H9 (cell line): Measurements from ENCODE around the gene APOBEC3B. TPM values are rescaled to one million over a fixed set of nuclear protein-coding genes. Genes with fewer than 3 reads are reported as not detected.

Source experiments
- DNase-seq: peaks from one replicate; pipeline ENCODE4 v3.0.0-alpha.2; 2017
- H2AFZ ChIP-seq: one replicate; pipeline ENCODE4 v1.6.1; 2013; ENCODE audit warnings: mild to moderate bottlenecking, low read length, control low read depth, moderate library complexity
- H2AK5ac ChIP-seq: 2 replicates; pipeline ENCODE4 v1.6.1; 2013; ENCODE audit warnings: low read length, control low read depth, mixed read lengths; ENCODE audit not compliant: insufficient read length
- H2BK120ac ChIP-seq: one replicate; pipeline ENCODE4 v1.6.1; 2013; ENCODE audit warnings: low read depth, mild to moderate bottlenecking, low read length, control low read depth, inconsistent platforms; ENCODE audit not compliant: poor library complexity, severe bottlenecking
- H2BK12ac ChIP-seq: 2 replicates; pipeline ENCODE4 v1.6.1; 2013; ENCODE audit warnings: low read length, control low read depth, mixed read lengths, low read depth; ENCODE audit not compliant: insufficient read length
- H2BK15ac ChIP-seq: 2 replicates; pipeline ENCODE4 v1.6.1; 2013; ENCODE audit warnings: low read depth, low read length, control low read depth
- H2BK20ac ChIP-seq: one replicate; pipeline ENCODE4 v1.6.1; 2013; ENCODE audit warnings: low read depth, mild to moderate bottlenecking, low read length, control low read depth, inconsistent platforms; ENCODE audit not compliant: poor library complexity, severe bottlenecking
- H2BK5ac ChIP-seq: 2 replicates; pipeline ENCODE4 v1.6.1; 2013; ENCODE audit warnings: low read length, control low read depth, mixed read lengths; ENCODE audit not compliant: insufficient read length
- H3K14ac ChIP-seq: 2 replicates; pipeline ENCODE4 v1.6.1; 2013; ENCODE audit warnings: low read length, control low read depth; ENCODE audit not compliant: insufficient read depth
- H3K18ac ChIP-seq: 2 replicates; pipeline ENCODE4 v1.6.1; 2013; ENCODE audit warnings: low read depth, mild to moderate bottlenecking, mixed read lengths, low read length, control low read depth; ENCODE audit not compliant: insufficient read length
- H3K23ac ChIP-seq: 2 replicates; pipeline ENCODE4 v1.6.1; 2013; ENCODE audit warnings: low read length, control low read depth, mixed read lengths, low read depth; ENCODE audit not compliant: insufficient read length
- H3K23me2 ChIP-seq: 2 replicates; pipeline ENCODE4 v1.6.1; 2013; ENCODE audit warnings: low read depth, mild to moderate bottlenecking, mixed read lengths, low read length, control low read depth; ENCODE audit not compliant: insufficient read length, poor library complexity, severe bottlenecking
- H3K27ac ChIP-seq: 2 replicates; pipeline ENCODE4 v1.5.1; 2013; ENCODE audit warnings: low read length, control low read depth, mixed read lengths, low read depth; ENCODE audit not compliant: insufficient read length
- H3K27me3 ChIP-seq: 2 replicates; pipeline ENCODE4 v1.6.1; 2013; ENCODE audit warnings: low read length, control low read depth, inconsistent platforms; ENCODE audit not compliant: insufficient read depth
- H3K4ac ChIP-seq: 2 replicates; pipeline ENCODE4 v1.6.1; 2013; ENCODE audit warnings: low read depth, mild to moderate bottlenecking, control low read depth, inconsistent platforms, low read length, moderate library complexity
- H3K4me1 ChIP-seq: 2 replicates; pipeline ENCODE4 v1.6.1; 2013; ENCODE audit warnings: low read length, control low read depth, inconsistent platforms; ENCODE audit not compliant: insufficient read depth
- H3K4me2 ChIP-seq: 2 replicates; pipeline ENCODE4 v1.6.1; 2013; ENCODE audit warnings: low read length, control low read depth, mixed read lengths; ENCODE audit not compliant: insufficient read length, insufficient read depth
- H3K56ac ChIP-seq: 2 replicates; pipeline ENCODE4 v1.6.1; 2013; ENCODE audit warnings: low read depth, mild to moderate bottlenecking, mixed read lengths, low read length, control low read depth; ENCODE audit not compliant: insufficient read length
- H3K79me1 ChIP-seq: 2 replicates; pipeline ENCODE4 v1.6.1; 2013; ENCODE audit warnings: low read depth, mild to moderate bottlenecking, moderate library complexity, low read length, control low read depth, inconsistent platforms; ENCODE audit not compliant: insufficient read depth, poor library complexity, severe bottlenecking
- H3K79me2 ChIP-seq: 2 replicates; pipeline ENCODE4 v1.6.1; 2013; ENCODE audit warnings: low read length, control low read depth, inconsistent platforms; ENCODE audit not compliant: insufficient read depth
- H3K9ac ChIP-seq: 2 replicates; pipeline ENCODE4 v1.6.1; 2013; ENCODE audit warnings: low read length, control low read depth, mixed read lengths; ENCODE audit not compliant: insufficient read length; ENCODE audit errors: extremely low read depth
- H3K9me3 ChIP-seq: one replicate; pipeline ENCODE4 v1.6.1; 2013; ENCODE audit warnings: low read depth, low read length, inconsistent platforms; ENCODE audit not compliant: control insufficient read depth
- H3T11ph ChIP-seq: one replicate; pipeline ENCODE4 v1.6.1; 2013; ENCODE audit warnings: mild to moderate bottlenecking, low read length, control low read depth, inconsistent platforms
- H4K20me1 ChIP-seq: one replicate; pipeline ENCODE4 v1.6.1; 2013; ENCODE audit not compliant: control insufficient read depth, insufficient read length, insufficient read depth
- H4K5ac ChIP-seq: 2 replicates; pipeline ENCODE4 v1.6.1; 2013; ENCODE audit warnings: low read depth, mild to moderate bottlenecking, mixed read lengths, low read length, control low read depth; ENCODE audit not compliant: insufficient read length
- H4K8ac ChIP-seq: replicated peaks from 2 replicates; pipeline ENCODE4 v1.6.1; 2013; ENCODE audit warnings: low read length, control low read depth, mixed read lengths, low read depth; ENCODE audit not compliant: insufficient read length
- H4K91ac ChIP-seq: 2 replicates; pipeline ENCODE4 v1.6.1; 2013; ENCODE audit warnings: low read depth, mild to moderate bottlenecking, moderate library complexity, mixed read lengths, low read length, control low read depth; ENCODE audit not compliant: insufficient read length
- H3K27ac Mint-ChIP-seq, 3 experiments: 2 replicates in 2 of 3; 3 replicates in 1 of 3; pipeline ENCODE4 v1.8.0; 2020 to 2021; ENCODE audit warnings: mixed read lengths in 3 of 3, mild to moderate bottlenecking in 1 of 3, moderate library complexity in 1 of 3
- H3K27me3 Mint-ChIP-seq: 2 replicates; pipeline ENCODE4 v1.8.0; 2021; ENCODE audit warnings: low read depth, mild to moderate bottlenecking, moderate library complexity, mixed read lengths
- H3K36me3 Mint-ChIP-seq, 3 experiments: 2 replicates in 2 of 3; 3 replicates in 1 of 3; pipeline ENCODE4 v1.8.0; 2020 to 2021; ENCODE audit warnings: low read depth in 3 of 3, mixed read lengths in 3 of 3; ENCODE audit not compliant: insufficient read depth in 1 of 3
- H3K4me1 Mint-ChIP-seq, 2 experiments: 2 replicates each; pipeline ENCODE4 v1.8.0; 2020; ENCODE audit warnings: mixed read lengths in 2 of 2
- H3K4me3 Mint-ChIP-seq, 2 experiments: 2 replicates in 1 of 2; 3 replicates in 1 of 2; pipeline ENCODE4 v1.8.0; 2020 to 2021; ENCODE audit warnings: mild to moderate bottlenecking in 2 of 2, mixed read lengths in 2 of 2, moderate library complexity in 1 of 2
- H3K9me3 Mint-ChIP-seq, 2 experiments: 2 replicates in 1 of 2; 3 replicates in 1 of 2; pipeline ENCODE4 v1.8.0; 2020; ENCODE audit warnings: mild to moderate bottlenecking in 2 of 2, mixed read lengths in 2 of 2, moderate library complexity in 1 of 2
- WGBS: extraction: QIAGEN DNeasy Blood & Tissue Kit; methylation state at CpG from one replicate; pipeline ENCODE4 v1.1.7; 2013; ENCODE audit warnings: missing lambda C conversion rate, low lambda C conversion rate, mixed read lengths; ENCODE audit not compliant: insufficient read length; ENCODE audit errors: extremely low coverage; 5-methylcytosine and 5-hydroxymethylcytosine counted together
- total RNA-seq: library from RNA; stranded (reverse); gene quantifications from 2 replicates; pipeline ENCODE4 v1.2.1, GENCODE V29; 2021
- TF ChIP-seq, protein P1 (sequence below): fragments of 200-600 bp; sonication (generic); conservative IDR thresholded peaks from 3 replicates; pipeline ENCODE4 v1.8.0; 2021; ENCODE audit warnings: antibody characterized with exemption, mild to moderate bottlenecking

Gene APOBEC3B
- total RNA-seq, 1 experiment from 2014 or later, result 29.0 TPM

DNA sequence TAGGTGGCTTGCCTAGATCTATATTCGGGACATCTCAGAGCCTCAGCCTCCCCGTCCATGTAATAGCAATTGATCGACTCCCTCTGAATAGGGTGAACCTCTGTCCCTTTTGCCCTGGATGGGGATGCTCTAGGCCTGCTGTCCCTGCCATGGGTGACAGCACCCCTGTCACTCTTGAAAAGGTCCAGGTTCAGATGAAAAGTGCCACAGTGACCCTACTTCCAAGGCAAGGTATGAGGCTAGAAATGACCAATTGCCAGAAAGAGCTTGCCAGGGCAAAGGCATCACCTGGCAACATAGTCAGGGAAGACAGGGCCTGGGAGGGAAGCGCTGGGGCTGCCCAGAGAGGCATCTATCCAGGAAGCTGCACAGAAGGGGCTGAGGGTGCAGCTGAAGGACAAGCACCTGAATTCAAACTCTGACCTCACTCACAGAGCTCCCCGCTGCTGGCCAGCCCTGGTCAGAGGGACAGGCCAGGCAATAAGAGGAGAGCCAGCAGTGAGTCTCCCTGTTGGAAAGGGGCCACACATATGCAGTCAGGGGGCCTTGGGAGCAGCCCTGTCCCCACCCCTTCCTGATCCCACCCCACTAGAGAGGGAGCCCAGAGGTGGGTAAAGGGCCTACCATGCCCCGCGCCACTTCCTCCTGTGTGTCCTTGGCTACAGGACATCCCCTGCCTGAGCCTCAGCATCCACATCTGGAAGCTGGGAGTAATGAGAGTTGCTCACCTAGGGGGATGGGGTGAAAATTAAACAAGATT is 33.8 kb upstream of the APOBEC3B start:
- Mint-ChIP-seq H3K4me1 (peaks cover 16 to 27% of the 10 kb centered on the region in 2 experiments), H3K27ac (no peak overlapping the region), H3K4me3 (no peak overlapping the region), H3K36me3 (no peaks in the 10 kb centered on the region), H3K9me3 (no peaks in the 10 kb centered on the region; a peak in 1 of 5 replicates), H3K27me3 (peaks cover 31% of the 10 kb centered on the region)
- Histone ChIP-seq H2AFZ (no peak overlapping the region), H2BK15ac (no peak overlapping the region), H3K23me2 (no peaks in the 10 kb centered on the region), H3K79me2 (no peaks in the 10 kb centered on the region), H3K23ac (no peak overlapping the region), H3K79me1 (no peaks in the 10 kb centered on the region), H3K9ac (no peak overlapping the region), H3K4me1 (no peaks in the 10 kb centered on the region), H4K91ac (no peak overlapping the region), H3K27me3 (no peaks in the 10 kb centered on the region), H4K5ac (no peak overlapping the region), H3K56ac (no peak overlapping the region), H4K20me1 (no peaks in the 10 kb centered on the region), H2BK120ac (no peak overlapping the region), H4K8ac (no peak overlapping the region), H2BK20ac (no peak overlapping the region), H3K18ac (no peak overlapping the region), H2AK5ac (no peak overlapping the region), H3K9me3 (no peaks in the 10 kb centered on the region), H3K14ac (no peak overlapping the region), H2BK5ac (no peak overlapping the region), H3K27ac (no peak overlapping the region), H3K4me2 (no peak overlapping the region), H3K4ac (no peak overlapping the region), H3T11ph (no peak overlapping the region), H2BK12ac (no peak overlapping the region)
- WGBS, result no CpG with 5 or more reads among the region's 7 CpGs
- TF ChIP-seq, protein P1, sequence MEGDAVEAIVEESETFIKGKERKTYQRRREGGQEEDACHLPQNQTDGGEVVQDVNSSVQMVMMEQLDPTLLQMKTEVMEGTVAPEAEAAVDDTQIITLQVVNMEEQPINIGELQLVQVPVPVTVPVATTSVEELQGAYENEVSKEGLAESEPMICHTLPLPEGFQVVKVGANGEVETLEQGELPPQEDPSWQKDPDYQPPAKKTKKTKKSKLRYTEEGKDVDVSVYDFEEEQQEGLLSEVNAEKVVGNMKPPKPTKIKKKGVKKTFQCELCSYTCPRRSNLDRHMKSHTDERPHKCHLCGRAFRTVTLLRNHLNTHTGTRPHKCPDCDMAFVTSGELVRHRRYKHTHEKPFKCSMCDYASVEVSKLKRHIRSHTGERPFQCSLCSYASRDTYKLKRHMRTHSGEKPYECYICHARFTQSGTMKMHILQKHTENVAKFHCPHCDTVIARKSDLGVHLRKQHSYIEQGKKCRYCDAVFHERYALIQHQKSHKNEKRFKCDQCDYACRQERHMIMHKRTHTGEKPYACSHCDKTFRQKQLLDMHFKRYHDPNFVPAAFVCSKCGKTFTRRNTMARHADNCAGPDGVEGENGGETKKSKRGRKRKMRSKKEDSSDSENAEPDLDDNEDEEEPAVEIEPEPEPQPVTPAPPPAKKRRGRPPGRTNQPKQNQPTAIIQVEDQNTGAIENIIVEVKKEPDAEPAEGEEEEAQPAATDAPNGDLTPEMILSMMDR, result no peak
- no peak for DNase-seq
